OCI-LY7 (cell line): Measurements from ENCODE around the gene HIVEP3.

ENCODE experiments used
- EZH2phosphoT487 ChIP-seq: fragments of 200-600 bp; sonication (generic); IDR thresholded peaks from 2 replicates; pipeline ENCODE4 v1.6.1; 2018; ENCODE audit warnings: low read depth, borderline replicate concordance, mild to moderate bottlenecking, mixed run types, antibody characterized with exemption, low read length, moderate library complexity, mixed read lengths
- TF ChIP-seq, protein P1 (sequence below): fragments of 200-600 bp; sonication (generic); conservative IDR thresholded peaks from 2 replicates; pipeline ENCODE4 v1.5.1; 2014; ENCODE audit warnings: mild to moderate bottlenecking, antibody characterized with exemption, low read length, moderate library complexity, mixed read lengths

GRCh38 chr1:41880261-41880660 lies 38.5 kb downstream of the HIVEP3 start:
- TF ChIP-seq, protein P1, sequence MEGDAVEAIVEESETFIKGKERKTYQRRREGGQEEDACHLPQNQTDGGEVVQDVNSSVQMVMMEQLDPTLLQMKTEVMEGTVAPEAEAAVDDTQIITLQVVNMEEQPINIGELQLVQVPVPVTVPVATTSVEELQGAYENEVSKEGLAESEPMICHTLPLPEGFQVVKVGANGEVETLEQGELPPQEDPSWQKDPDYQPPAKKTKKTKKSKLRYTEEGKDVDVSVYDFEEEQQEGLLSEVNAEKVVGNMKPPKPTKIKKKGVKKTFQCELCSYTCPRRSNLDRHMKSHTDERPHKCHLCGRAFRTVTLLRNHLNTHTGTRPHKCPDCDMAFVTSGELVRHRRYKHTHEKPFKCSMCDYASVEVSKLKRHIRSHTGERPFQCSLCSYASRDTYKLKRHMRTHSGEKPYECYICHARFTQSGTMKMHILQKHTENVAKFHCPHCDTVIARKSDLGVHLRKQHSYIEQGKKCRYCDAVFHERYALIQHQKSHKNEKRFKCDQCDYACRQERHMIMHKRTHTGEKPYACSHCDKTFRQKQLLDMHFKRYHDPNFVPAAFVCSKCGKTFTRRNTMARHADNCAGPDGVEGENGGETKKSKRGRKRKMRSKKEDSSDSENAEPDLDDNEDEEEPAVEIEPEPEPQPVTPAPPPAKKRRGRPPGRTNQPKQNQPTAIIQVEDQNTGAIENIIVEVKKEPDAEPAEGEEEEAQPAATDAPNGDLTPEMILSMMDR, result no peak
- no peak for TF ChIP-seq EZH2phosphoT487
